Uterus (tissue), 4 donors: Measurements from ENCODE around the gene STK36. TPM values are rescaled to one million over a fixed set of nuclear protein-coding genes. Genes with fewer than 3 reads are reported as not detected.

ENCODE experiments used
- DNase-seq, 2 donors: peaks; one replicate each; pipeline ENCODE4 v3.0.0-alpha.2; 2019 to 2020
- H3K27ac ChIP-seq, 2 donors: fragments of 200-600 bp; sonication (generic); 1 replicate in 1 of 2; 2 replicates in 1 of 2; pipeline ENCODE4 v1.5.1; 2016 to 2018
- H3K27me3 ChIP-seq, 2 donors: fragments of 200-600 bp; sonication (generic); one replicate each; pipeline ENCODE4 v1.5.1; 2018 to 2019; ENCODE audit warnings: control low read depth in 1 of 2
- H3K36me3 ChIP-seq, 2 donors: fragments of 200-600 bp; sonication (generic); one replicate each; pipeline ENCODE4 v1.5.1; 2019; ENCODE audit warnings: control low read depth in 1 of 2
- H3K4me1 ChIP-seq, 2 donors: fragments of 200-600 bp; sonication (generic); one replicate each; pipeline ENCODE4 v1.5.1; 2018 to 2019; ENCODE audit warnings: control low read depth in 1 of 2
- H3K4me3 ChIP-seq, 2 donors: fragments of 200-600 bp; sonication (generic); 1 replicate in 1 of 2; 2 replicates in 1 of 2; pipeline ENCODE4 v1.5.1; 2018 to 2019; ENCODE audit warnings: mild to moderate bottlenecking in 1 of 2
- H3K9me3 ChIP-seq, 2 donors: fragments of 200-600 bp; sonication (generic); one replicate each; pipeline ENCODE4 v1.5.1; 2019; ENCODE audit warnings: control low read depth in 1 of 2
- CTCF ChIP-seq, 4 experiments: fragments of 200-600 bp in 2 of 4; fragments of 450-650 bp in 2 of 4; sonication (generic) in 2 of 4; IDR thresholded peaks; one replicate each; pipeline ENCODE4 v1.5.1; 2016 to 2019; ENCODE audit warnings: antibody characterized with exemption in 4 of 4, mild to moderate bottlenecking in 2 of 4, moderate library complexity in 1 of 4
- POLR2A ChIP-seq, 2 donors: fragments of 450-650 bp; IDR thresholded peaks; one replicate each; pipeline ENCODE4 v1.6.1; 2016; ENCODE audit warnings: antibody characterized with exemption in 2 of 2, mild to moderate bottlenecking in 1 of 2, moderate library complexity in 1 of 2
- intact Hi-C: fragments of 100-400 bp; cut with DNase I; formaldehyde crosslinking; loops from one replicate; pipeline ENCODE4 v1.15.1; 2023; ENCODE audit warnings: low total_unique reads
- total RNA-seq, 4 donors: library from RNA; depleted of rRNA in 3 of 4; stranded (reverse); fragments of >200 nt in 3 of 4; gene quantifications; one replicate each; pipeline versions ENCODE4 v1.1.0 to v1.2.4, GENCODE V29; 2014 to 2023
- donor health status: DM: yes; HTN: yes; CAD: no.

Gene STK36
- total RNA-seq, 4 donors from 2014 or later, result 7.4 to 52.1 (median 45.5) TPM

- TF ChIP-seq POLR2A (IDR thresholded peaks at IDR 0.05), result no peak
- no peak for TF ChIP-seq CTCF (IDR thresholded peaks at IDR 0.05)
- no peaks in the 10 kb centered on the region for H3K27me3 ChIP-seq
- no peaks in the 10 kb centered on the region for H3K9me3 ChIP-seq
- intact Hi-C loops, result no loop called here
- no peak for DNase-seq
- H3K27ac ChIP-seq, result peak overlapping the region in 1 of 2 donors; percentile 11
- H3K36me3 ChIP-seq, result no peaks in the 10 kb centered on the region
- no peak overlapping the region for H3K4me3 ChIP-seq
- H3K4me1 ChIP-seq, result no peaks in the 10 kb centered on the region
These were observed 46.2 kb downstream of the STK36 start for GRCh38 chr2:218718058-218718457.

- Histone ChIP-seq H3K27ac (no peak overlapping the region), H3K4me1 (no peaks in the 10 kb centered on the region), H3K9me3 (no peaks in the 10 kb centered on the region), H3K4me3 (no peak overlapping the region), H3K27me3 (no peaks in the 10 kb centered on the region), H3K36me3 (no peaks in the 10 kb centered on the region)
- intact Hi-C loops, result no loop called here
- DNase-seq, result no peak
- TF ChIP-seq CTCF (IDR thresholded peaks at IDR 0.05) (no peak), POLR2A (IDR thresholded peaks at IDR 0.05) (no peak)
These were observed 47.6 kb downstream of the STK36 start for GRCh38 chr2:218719457-218719856.

- Histone ChIP-seq H3K9me3 (no peaks in the 10 kb centered on the region), H3K36me3 (no peaks in the 10 kb centered on the region), H3K27ac (no peak overlapping the region), H3K4me3 (no peak overlapping the region), H3K27me3 (no peaks in the 10 kb centered on the region), H3K4me1 (no peaks in the 10 kb centered on the region)
- TF ChIP-seq POLR2A (IDR thresholded peaks at IDR 0.05) (no peak), CTCF (IDR thresholded peaks at IDR 0.05) (no peak)
- no peak for DNase-seq
- intact Hi-C loops, result no loop called here
These were observed 48.5 kb downstream of the STK36 start for GRCh38 chr2:218720048-218721041.

- no peak overlapping the region for H3K27ac ChIP-seq
- H3K27me3 ChIP-seq, result no peaks in the 10 kb centered on the region
- TF ChIP-seq CTCF (IDR thresholded peaks at IDR 0.05), result no peak
- no peak for TF ChIP-seq POLR2A (IDR thresholded peaks at IDR 0.05)
- intact Hi-C loops, result no loop called here
- H3K4me3 ChIP-seq, result no peak overlapping the region
- H3K9me3 ChIP-seq, result no peaks in the 10 kb centered on the region
- H3K36me3 ChIP-seq, result no peaks in the 10 kb centered on the region
- DNase-seq, result no peak
- H3K4me1 ChIP-seq, result no peaks in the 10 kb centered on the region
These were observed 49.6 kb downstream of the STK36 start for GRCh38 chr2:218721488-218721887.

- Histone ChIP-seq H3K36me3 (no peaks in the 10 kb centered on the region), H3K27me3 (no peaks in the 10 kb centered on the region), H3K4me1 (no peaks in the 10 kb centered on the region), H3K4me3 (no peak overlapping the region), H3K9me3 (no peaks in the 10 kb centered on the region), H3K27ac (no peak overlapping the region)
- DNase-seq, result no peak
- intact Hi-C loops, result no loop called here
- TF ChIP-seq CTCF (IDR thresholded peaks at IDR 0.05) (no peak), POLR2A (IDR thresholded peaks at IDR 0.05) (no peak)
These were observed 50.0 kb downstream of the STK36 start for GRCh38 chr2:218721934-218722333.
